ENCODE measurements around the gene ATAD2B. TPM values are rescaled to one million over a fixed set of nuclear protein-coding genes. Genes with fewer than 3 reads are reported as not detected.

The ATAD2B gene
- total and polyA plus RNA-seq, 2 of the 4 experiments (the other 2 are of a cell fraction) = 1.5 to 5.0 TPM

GRCh38 chr2:23954325-23955014 lies 27.5 kb upstream of the ATAD2B start (continued):
- no peak for TF ChIP-seq CTCF (conservative IDR thresholded peaks at IDR 0.05; ENCODE audit: low read depth, low read length)

GRCh38 chr2:23953625-23954024 lies 26.7 kb upstream of the ATAD2B start:
- no peak for DNase-seq
- no peak overlapping the region for H3K27ac ChIP-seq (ENCODE audit: insufficient read depth, low read length)
- H2BK5ac ChIP-seq (ENCODE audit: low read depth, low read length, poor library complexity, severe bottlenecking) = no peak overlapping the region
- H3K4me2 ChIP-seq (ENCODE audit: low read depth, low read length) = no peak overlapping the region
- H2AK5ac ChIP-seq (ENCODE audit: low read depth, low read length) = no peak overlapping the region
- intact Hi-C loops (cut with micrococcal nuclease) (no loop called here), dilution Hi-C loops (cut with HindIII; ENCODE audit: low sequenced_read_pairs, unreplicated experiment) (no loop called here), in situ Hi-C loops (cut with MboI; ENCODE audit: low sequenced_read_pairs) (no loop called here)
- H3K14ac ChIP-seq (replicated peaks; ENCODE audit: low read depth, low read length) = no peak overlapping the region
- ChIA-PET CTCF (no interaction called here), POLR2A (ENCODE audit: unreplicated experiment) (no interaction called here)
- H3K27me3 ChIP-seq (ENCODE audit: control insufficient read depth, insufficient read depth, low read length) = no peaks in the 10 kb centered on the region
- no peak overlapping the region for H3K56ac ChIP-seq (ENCODE audit: extremely low read depth, insufficient read depth, low read length)
- no peak overlapping the region for H3K23ac ChIP-seq (ENCODE audit: low read depth, low read length)
- H3K4ac ChIP-seq (ENCODE audit: low read depth, low read length) = no peak overlapping the region
- BruUV-seq (replicated peaks) = no TSS peak
- no peak overlapping the region for H3K9ac ChIP-seq (ENCODE audit: low read depth, low read length)
- no peak overlapping the region for H4K8ac ChIP-seq (ENCODE audit: low read depth in 2 of 2, low read length in 2 of 2)
- no peak overlapping the region for H2BK15ac ChIP-seq (ENCODE audit: low read depth, low read length)
- ATAC-seq (ENCODE audit: low read depth) = no peak
- no peak overlapping the region for H2BK20ac ChIP-seq (ENCODE audit: low read depth, low read length)
- no peak overlapping the region for H3K4me3 ChIP-seq (ENCODE audit: insufficient read depth, low read depth, low read length)
- H4K5ac ChIP-seq (ENCODE audit: low read depth, low read length) = no peak overlapping the region
- peaks cover 8% of the 10 kb centered on the region for H3K9me1 ChIP-seq (ENCODE audit: insufficient read depth, low read length)
- no peak overlapping the region for H2AFZ ChIP-seq (replicated peaks; ENCODE audit: low read length, poor library complexity)
- no peak overlapping the region for H2AK9ac ChIP-seq (replicated peaks; ENCODE audit: low read depth, low read length, poor library complexity)
- H4K91ac ChIP-seq (ENCODE audit: insufficient read depth, low read depth, low read length) = no peak overlapping the region
- no peak overlapping the region for H2BK120ac ChIP-seq (ENCODE audit: low read depth, low read length)
- peaks cover 7% of the 10 kb centered on the region; the same call in 1 of the 2 replicates for H4K20me1 ChIP-seq (ENCODE audit: insufficient read depth, low read length)
- no peaks in the 10 kb centered on the region for H3K9me3 ChIP-seq (ENCODE audit: control insufficient read depth, insufficient read depth, low read length)
- H3K79me1 ChIP-seq (ENCODE audit: low read depth in 1 of 2, low read length in 2 of 2) = peaks cover 23 to 45% of the 10 kb centered on the region in 2 experiments
- no peaks in the 10 kb centered on the region for H3K36me3 ChIP-seq (ENCODE audit: control insufficient read depth, insufficient read depth, low read length)
- peaks cover 2% of the 10 kb centered on the region; the same call in 1 of the 2 replicates for H3K4me1 ChIP-seq (ENCODE audit: control insufficient read depth, insufficient read depth, low read length)
- no peak overlapping the region for H3K18ac ChIP-seq (ENCODE audit: low read depth, low read length)
- TF ChIP-seq MXI1 (IDR thresholded peaks at IDR 0.05; ENCODE audit: borderline replicate concordance, low read depth, low read length) (no peak), BHLHE40 (IDR thresholded peaks at IDR 0.05; ENCODE audit: low read depth, low read length) (no peak), RAD21 (IDR thresholded peaks at IDR 0.05; ENCODE audit: low read length) (no peak), CTCF (conservative IDR thresholded peaks at IDR 0.05; ENCODE audit: low read depth, low read length) (no peak), CHD1 (IDR thresholded peaks at IDR 0.05; ENCODE audit: low read depth, low read length) (no peak), MAFK (IDR thresholded peaks at IDR 0.05; ENCODE audit: low read depth, low read length) (no peak), SMC3 (IDR thresholded peaks at IDR 0.05; ENCODE audit: low read depth, low read length) (no peak), RCOR1 (IDR thresholded peaks at IDR 0.05; ENCODE audit: insufficient replicate concordance, low read length) (no peak), POLR2A (IDR thresholded peaks at IDR 0.05; ENCODE audit: low read depth, low read length) (no peak), MAZ (IDR thresholded peaks at IDR 0.05; ENCODE audit: borderline replicate concordance, low read depth, low read length) (no peak), USF2 (IDR thresholded peaks at IDR 0.05; ENCODE audit: low read depth, low read length) (no peak), FOS (IDR thresholded peaks at IDR 0.05; ENCODE audit: low read depth, low read length) (no peak), CEBPB (IDR thresholded peaks at IDR 0.05; ENCODE audit: low read depth, low read length) (no peak)
